ENCODE measurements around the gene CPN2.

CPN2 gene

GRCh38 chr3:194292331-194292730 is 58.8 kb downstream of the CPN2 start:
- DNase-seq, result no peak
